ENCODE data around the gene DUSP12.
"Not testable (repeated sequence)": the region's sequence is repeated elsewhere in the genome, so short reads cannot be mapped to it uniquely, and the experiment has no call there.

DUSP12 gene

GRCh38 chr1:161728376-161729226, 21.0 kb upstream of the DUSP12 start:
- DNase-seq = no peak

GRCh38 chr1:161730050-161730564, 19.5 kb upstream of the DUSP12 start:
- DNase-seq = no peak

GRCh38 chr1:161731241-161731640, 18.3 kb upstream of the DUSP12 start:
- no peak for DNase-seq

GRCh38 chr1:161731981-161732718, 17.4 kb upstream of the DUSP12 start:
- DNase-seq = no peak

- DNase-seq = no peak
Measured at GRCh38 chr1:161733526-161733925, 16.1 kb upstream of the DUSP12 start.

GRCh38 chr1:161735837-161736236, 13.7 kb upstream of the DUSP12 start:
- DNase-seq = no peak

- no peak for DNase-seq
Measured at GRCh38 chr1:161736335-161736969, 13.1 kb upstream of the DUSP12 start.

GRCh38 chr1:161737625-161738024, 12.0 kb upstream of the DUSP12 start:
- DNase-seq = no peak

GRCh38 chr1:161738627-161739287, 10.8 kb upstream of the DUSP12 start:
- DNase-seq = no peak

DNA sequence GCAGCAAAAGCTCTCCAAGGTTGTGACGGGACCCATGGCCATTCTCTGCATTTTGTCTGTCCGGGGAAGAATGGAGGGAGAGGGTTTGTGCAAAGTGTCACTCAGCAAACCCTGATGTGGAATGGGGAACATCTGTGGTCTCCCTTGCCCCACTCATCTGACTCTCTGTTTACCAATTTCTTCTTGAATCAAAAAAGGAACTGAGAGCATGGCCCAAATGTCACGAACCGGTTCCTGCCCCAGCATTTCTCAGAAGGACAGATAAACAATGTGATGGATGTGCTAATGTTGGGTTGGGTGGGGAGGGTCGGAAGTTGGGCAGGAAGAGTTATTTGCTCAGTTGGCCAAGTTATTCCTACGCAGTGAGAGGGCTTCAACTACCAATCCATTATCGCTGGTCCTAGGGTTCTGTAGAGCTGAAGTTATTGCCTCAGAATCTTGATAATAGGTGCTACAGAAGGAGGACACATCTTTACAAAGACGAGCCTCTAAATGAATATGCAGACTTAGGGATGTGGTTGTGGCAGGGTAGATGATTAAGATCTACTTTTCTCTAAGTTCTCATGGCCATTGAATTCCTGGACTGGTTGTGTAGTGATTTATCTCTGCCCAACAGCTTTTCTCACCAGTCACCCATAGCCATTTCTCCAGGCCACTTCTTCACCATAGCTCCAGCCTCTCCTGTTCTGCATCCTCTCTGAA, 9.6 kb upstream of the DUSP12 start:
- no peak for DNase-seq

DNA sequence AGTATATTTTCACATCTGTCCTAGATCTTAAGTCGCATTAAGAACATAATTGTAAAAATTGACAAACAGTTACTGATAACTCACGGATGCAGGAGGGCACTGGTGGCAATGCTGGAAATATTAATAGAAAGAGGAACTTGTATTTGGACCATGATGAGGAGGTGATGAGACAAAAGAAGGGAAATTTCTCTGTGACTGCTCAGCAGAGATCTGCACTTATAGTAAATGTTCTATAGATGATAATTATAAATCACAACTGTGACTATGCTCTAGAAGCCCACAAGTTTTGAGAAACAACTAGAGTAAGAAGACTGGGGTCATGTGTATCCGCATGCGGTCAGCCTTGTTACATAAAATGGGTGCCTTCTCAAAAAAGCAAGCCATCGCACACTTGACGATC, 8.7 kb upstream of the DUSP12 start:
- no peak for DNase-seq

DNA sequence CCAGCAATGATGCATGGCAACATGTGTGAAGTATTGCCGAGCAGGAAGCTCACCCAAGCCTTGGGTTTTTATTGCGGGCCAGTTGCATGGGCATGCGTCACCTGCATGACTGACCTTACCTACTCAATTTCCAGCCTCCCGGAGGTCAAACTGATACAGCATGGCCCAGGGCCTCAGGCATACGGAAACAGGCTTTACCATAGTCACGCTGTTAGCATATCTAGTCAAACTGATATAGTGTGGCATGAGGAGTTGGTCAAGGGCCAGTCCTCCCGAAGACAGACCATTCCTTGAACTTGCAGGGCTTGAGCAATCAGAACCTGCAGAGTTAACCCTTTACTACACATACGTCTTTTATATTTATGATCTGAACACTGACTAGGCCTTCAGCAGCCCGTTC, 6.4 kb upstream of the DUSP12 start:
- no peak for DNase-seq

DNA sequence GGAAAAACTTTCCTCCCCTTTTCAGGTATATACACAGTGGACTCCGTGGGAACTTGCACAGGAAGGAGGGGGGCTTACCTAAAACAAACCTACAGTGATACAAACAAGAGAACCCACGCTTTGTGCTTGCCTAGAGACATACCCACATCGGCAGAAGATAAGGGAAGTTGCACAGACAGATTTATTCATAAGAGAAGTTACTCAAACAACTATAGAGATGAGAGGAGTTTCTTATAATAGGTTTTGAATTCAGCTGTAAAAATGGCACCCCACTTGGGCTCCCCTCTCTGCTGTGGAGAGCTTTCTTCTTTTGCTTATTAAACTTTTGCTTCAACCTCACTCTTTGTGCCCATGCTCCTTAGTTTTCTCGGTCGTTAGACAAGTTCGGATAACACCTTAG, 1.8 kb upstream of the DUSP12 start:
- no peak for DNase-seq

- no peak for DNase-seq
Measured at GRCh38 chr1:161763522-161764098, 14.0 kb downstream of the DUSP12 start.

DNA sequence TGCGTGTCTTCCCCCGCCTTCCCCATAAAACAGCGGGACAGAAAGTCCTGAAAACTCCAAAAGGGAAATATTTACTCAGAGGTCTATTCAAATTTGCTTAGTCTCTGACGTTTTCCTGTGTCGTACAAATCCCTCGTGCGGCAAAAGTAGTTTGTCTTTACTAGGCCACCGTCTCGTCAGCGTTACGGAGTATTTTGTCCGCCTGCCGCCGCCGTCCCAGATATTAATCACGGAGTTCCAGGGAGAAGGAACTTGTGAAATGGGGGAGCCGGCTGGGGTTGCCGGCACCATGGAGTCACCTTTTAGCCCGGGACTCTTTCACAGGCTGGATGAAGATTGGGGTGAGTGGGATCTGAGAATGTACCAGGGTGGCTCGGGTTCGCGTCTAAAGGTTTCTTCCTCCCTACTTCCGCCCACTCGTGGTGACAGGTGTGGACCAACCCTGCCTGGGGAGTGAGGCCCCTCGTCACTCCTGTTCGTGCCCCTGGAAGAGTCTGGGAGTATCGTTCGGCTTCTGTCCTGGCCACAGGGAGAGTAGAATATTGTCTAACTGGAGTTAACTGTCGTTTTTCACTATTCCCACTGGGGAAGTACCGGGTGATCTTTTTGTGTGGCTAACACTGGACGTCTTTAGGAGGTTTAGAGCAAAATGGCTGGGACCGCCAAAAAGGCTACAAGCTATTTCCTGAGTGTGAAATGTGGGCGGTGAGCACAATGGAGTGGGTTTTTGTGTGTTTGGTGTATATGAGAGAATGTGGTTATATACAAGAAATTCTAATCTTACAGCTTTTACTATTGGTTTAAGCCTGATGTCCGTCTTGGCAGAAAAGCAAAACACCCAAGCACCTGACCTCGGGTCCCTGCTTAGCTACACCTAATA, 16.8 kb downstream of the DUSP12 start, which contains the start of gene ATF6:
ATF6 (plus strand) TSS at position 219 of the 880 bp plus-strand sequence; CDS start at position 260, 41 bp downstream.
- DNase-seq = peak in 1 of 2 experiments; percentile 45

- no peak for DNase-seq
Measured at GRCh38 chr1:161768461-161768860, 18.9 kb downstream of the DUSP12 start.

DNA sequence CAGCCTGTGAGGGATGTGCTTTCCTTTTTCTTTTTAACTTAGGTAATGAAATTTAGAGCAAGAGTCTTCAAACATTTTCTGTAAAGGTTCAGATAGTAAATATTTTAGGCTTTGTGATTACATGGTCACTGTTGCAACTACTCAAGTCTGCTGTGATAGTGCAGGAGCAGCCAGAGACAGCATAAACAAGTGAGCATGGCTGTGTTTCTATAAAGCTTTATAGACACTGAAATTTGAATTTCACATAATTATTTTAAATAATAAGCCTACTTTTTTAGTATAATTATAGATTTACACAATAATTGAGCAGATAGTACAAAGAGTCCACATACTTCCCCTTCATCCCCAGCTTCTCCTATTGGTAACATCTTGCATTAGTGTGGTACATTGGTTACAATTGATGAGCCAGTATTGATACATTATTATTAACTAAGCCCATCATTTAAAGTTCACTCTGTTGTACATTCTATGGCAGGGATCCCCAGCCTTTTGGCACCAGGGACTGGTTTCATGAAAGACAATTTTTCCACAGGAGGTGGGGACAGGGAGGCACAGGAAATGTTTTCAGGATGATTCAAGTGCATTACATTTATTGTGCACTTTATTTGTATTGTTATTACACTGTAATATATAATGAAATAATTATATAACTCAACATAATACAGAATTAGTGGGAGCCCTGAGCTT, 19.5 kb downstream of the DUSP12 start:
- no peak for DNase-seq

DNA sequence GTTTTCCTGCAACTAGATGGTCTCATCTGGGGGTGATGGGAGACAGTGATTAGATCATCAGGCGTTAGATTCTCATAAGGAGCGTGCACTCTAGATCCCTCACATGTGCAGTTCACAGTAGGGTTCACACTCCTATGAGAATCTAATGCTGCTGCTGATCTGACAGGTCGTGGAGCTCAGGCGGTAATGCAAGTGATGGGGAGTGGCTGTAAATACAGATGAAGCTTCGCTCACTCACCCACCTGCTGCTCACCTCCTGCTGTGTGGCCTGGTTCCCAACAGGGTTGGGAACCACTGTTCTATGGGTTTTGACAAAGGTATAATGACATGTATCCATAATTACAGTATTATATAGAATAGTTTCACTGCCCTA, 20.1 kb downstream of the DUSP12 start:
- DNase-seq = not testable (repeated sequence)

DNA sequence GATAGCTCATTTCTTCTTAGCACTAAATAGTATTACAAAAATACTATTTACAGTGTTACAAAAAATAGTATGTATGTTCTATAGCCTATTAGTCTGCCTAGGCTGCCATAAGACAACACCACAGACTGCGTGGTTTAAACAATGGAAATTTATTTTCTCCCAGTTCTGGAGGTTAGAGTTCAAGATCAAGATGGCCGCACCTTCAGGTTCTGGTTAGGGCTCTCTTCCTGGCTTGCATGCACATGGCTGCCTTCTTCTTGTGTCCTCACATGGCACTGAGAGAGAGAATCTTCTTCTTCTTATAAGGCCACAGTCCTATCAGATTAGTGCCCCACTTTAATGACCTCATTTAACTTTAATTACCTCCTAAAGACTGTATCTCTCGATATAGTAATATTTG, 20.7 kb downstream of the DUSP12 start:
- no peak for DNase-seq

DNA sequence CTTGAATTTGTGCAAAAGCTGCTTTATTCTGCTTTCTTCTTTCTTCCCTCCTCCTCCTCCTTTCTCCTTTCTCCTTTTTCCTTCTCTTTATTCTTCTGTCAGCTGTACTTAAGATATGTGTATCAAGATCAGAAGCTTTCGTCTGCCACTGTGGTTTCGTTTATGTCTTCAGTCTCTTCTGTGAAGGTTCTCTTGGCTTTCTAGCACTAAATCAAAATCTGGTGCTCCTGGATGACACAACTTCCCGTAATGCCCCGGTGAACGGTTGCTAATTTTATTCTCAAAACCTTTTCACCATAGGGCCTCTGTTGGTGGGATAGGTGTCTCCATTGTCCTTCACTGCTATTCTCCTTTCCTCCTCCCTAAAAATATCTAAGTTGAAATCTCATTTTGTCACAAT, 21.6 kb downstream of the DUSP12 start:
- no peak for DNase-seq

All from cerebellar nuclear complex (tissue), 1 donor.